NCI-H2107 treated with DMSO at 0.1 percent for 48 hours (cell line): Measurements from ENCODE around the gene CRISP1.
"Not testable (repeated sequence)": the region's sequence is repeated elsewhere in the genome, so short reads cannot be mapped to it uniquely, and the experiment has no call there.

Experiments
- DNase-seq: peaks from one replicate; lab custom pipeline; 2025; ENCODE audit not compliant: unreplicated experiment; lab: John Stamatoyannopoulos, UW

The CRISP1 gene

GRCh38 chr6:49841424-49841823, 24.9 kb downstream of the CRISP1 start:
- DNase-seq, result no peak

- DNase-seq, result no peak
These were observed 26.4 kb downstream of the CRISP1 start for GRCh38 chr6:49839957-49840356.

- DNase-seq, result no peak
These were observed 27.2 kb downstream of the CRISP1 start for GRCh38 chr6:49839162-49839561.

- DNase-seq, result no peak
These were observed 31.2 kb downstream of the CRISP1 start for GRCh38 chr6:49835140-49835539.

GRCh38 chr6:49833386-49833785, 32.9 kb downstream of the CRISP1 start:
- no peak for DNase-seq

- no peak for DNase-seq
These were observed 39.5 kb downstream of the CRISP1 start for GRCh38 chr6:49826743-49827406.

GRCh38 chr6:49815166-49815565, 51.2 kb downstream of the CRISP1 start:
- DNase-seq, result no peak

GRCh38 chr6:49813248-49813647, 53.1 kb downstream of the CRISP1 start:
- DNase-seq, result no peak

- DNase-seq, result no peak
These were observed 60.2 kb downstream of the CRISP1 start for GRCh38 chr6:49806145-49806544.

- no peak for DNase-seq
These were observed 61.1 kb downstream of the CRISP1 start for GRCh38 chr6:49805246-49805645.

- no peak for DNase-seq
These were observed 64.8 kb downstream of the CRISP1 start for GRCh38 chr6:49801525-49801924.

GRCh38 chr6:49799090-49799489, 67.2 kb downstream of the CRISP1 start:
- no peak for DNase-seq

GRCh38 chr6:49796842-49797455, 69.4 kb downstream of the CRISP1 start:
- DNase-seq, result not testable (repeated sequence)

GRCh38 chr6:49790341-49790740, 76.0 kb downstream of the CRISP1 start:
- DNase-seq, result no peak

- no peak for DNase-seq
These were observed 79.2 kb downstream of the CRISP1 start, which contains the start of gene PGK2 for GRCh38 chr6:49787176-49787575. PGK2 (minus strand) TSS chr6:49787285; CDS start chr6:49787187, 98 bp downstream.

GRCh38 chr6:49784272-49784671, 82.1 kb downstream of the CRISP1 start:
- no peak for DNase-seq
